PC-9 (cell line): ENCODE results near the gene MRGPRX2. TPM values are rescaled to one million over a fixed set of nuclear protein-coding genes. Genes with fewer than 3 reads are reported as not detected.

ENCODE experiments used
- BruUV-seq: library from RNA; stranded (reverse); fragments of 400-500 nt; replicated peaks from 2 replicates; lab custom pipeline; 2021; lab: Mats Ljungman, UMichigan
- CTCF ChIA-PET: fragments of 300-600 bp; sonication (Branson Sonifier 250); formaldehyde crosslinking; loops from one replicate; lab custom pipeline; 2022; ENCODE audit warnings: antibody characterized with exemption; lab: Charles Lee
- POLR2A ChIA-PET: fragments of 300-600 bp; sonication (Branson Sonifier 250); formaldehyde crosslinking; loops from one replicate; lab custom pipeline; 2022; ENCODE audit warnings: antibody characterized with exemption; ENCODE audit not compliant: unreplicated experiment; lab: Charles Lee
- DNase-seq, 2 experiments: peaks; one replicate each; pipeline versions ENCODE4 v3.0.0 to v3.0.0-alpha.2; 2015 to 2022; ENCODE audit warnings: mixed read lengths in 1 of 2
- H2AFZ ChIP-seq: fragments of 200-600 bp; sonication (generic); 2 replicates; pipeline ENCODE4 v1.8.1; 2017; ENCODE audit warnings: antibody characterized with exemption
- H3F3A ChIP-seq: fragments of 200-600 bp; sonication (generic); 2 replicates; pipeline ENCODE4 v1.8.1; 2017; ENCODE audit warnings: antibody characterized with exemption, mild to moderate bottlenecking, low read depth; ENCODE audit not compliant: insufficient read depth
- H3K27ac ChIP-seq: fragments of 200-600 bp; sonication (generic); 2 replicates; pipeline ENCODE4 v1.6.1; 2016; ENCODE audit warnings: mixed run types
- H3K27me3 ChIP-seq: fragments of 200-600 bp; sonication (generic); 2 replicates; pipeline ENCODE4 v1.6.1; 2016; ENCODE audit warnings: low read depth, mixed run types; ENCODE audit not compliant: insufficient read depth
- H3K36me3 ChIP-seq: fragments of 200-600 bp; sonication (generic); 2 replicates; pipeline ENCODE4 v1.6.1; 2016; ENCODE audit warnings: low read depth, mixed run types
- H3K4me1 ChIP-seq: fragments of 200-600 bp; sonication (generic); replicated peaks from 2 replicates; pipeline ENCODE4 v1.6.1; 2016; ENCODE audit warnings: mixed run types; ENCODE audit not compliant: insufficient read depth
- H3K4me2 ChIP-seq: fragments of 200-600 bp; sonication (generic); 2 replicates; pipeline ENCODE4 v1.6.1; 2017; ENCODE audit warnings: mixed run types
- H3K4me3 ChIP-seq: fragments of 200-600 bp; sonication (generic); 2 replicates; pipeline ENCODE4 v1.6.1; 2016; ENCODE audit warnings: mixed run types
- H3K79me2 ChIP-seq: fragments of 200-600 bp; sonication (generic); 2 replicates; pipeline ENCODE4 v1.6.1; 2017; ENCODE audit warnings: low read depth, mixed run types
- H3K9me2 ChIP-seq: fragments of 200-600 bp; sonication (generic); 2 replicates; pipeline ENCODE4 v1.8.1; 2017; ENCODE audit warnings: mild to moderate bottlenecking; ENCODE audit not compliant: insufficient read depth
- H3K9me3 ChIP-seq: fragments of 200-600 bp; sonication (generic); 2 replicates; pipeline ENCODE4 v1.8.1; 2016; ENCODE audit warnings: low read depth; ENCODE audit not compliant: insufficient read depth
- H4K20me1 ChIP-seq: fragments of 200-600 bp; sonication (generic); 2 replicates; pipeline ENCODE4 v1.8.1; 2017; ENCODE audit not compliant: insufficient read depth
- EZH2 ChIP-seq: fragments of 200-600 bp; sonication (generic); IDR thresholded peaks from 2 replicates; pipeline ENCODE4 v1.8.0; 2017; ENCODE audit warnings: antibody characterized with exemption, low read depth
- intact Hi-C: fragments of 100-400 bp; cut with micrococcal nuclease; formaldehyde crosslinking; loops from one replicate; pipeline ENCODE4 v1.10.0; 2022; ENCODE audit not compliant: unreplicated experiment
- total RNA-seq: library from RNA; stranded (reverse); gene quantifications from 2 replicates; pipeline ENCODE4 v1.2.3, GENCODE V29; 2021
- TF ChIP-seq, protein P1 (sequence below): fragments of 200-600 bp; sonication (generic); conservative IDR thresholded peaks from 2 replicates; pipeline ENCODE4 v1.6.1; 2017; ENCODE audit warnings: mixed run types, antibody characterized with exemption, mild to moderate bottlenecking, moderate library complexity

The MRGPRX2 gene
- total RNA-seq, 1 experiment from 2014 or later: not detected

DNA sequence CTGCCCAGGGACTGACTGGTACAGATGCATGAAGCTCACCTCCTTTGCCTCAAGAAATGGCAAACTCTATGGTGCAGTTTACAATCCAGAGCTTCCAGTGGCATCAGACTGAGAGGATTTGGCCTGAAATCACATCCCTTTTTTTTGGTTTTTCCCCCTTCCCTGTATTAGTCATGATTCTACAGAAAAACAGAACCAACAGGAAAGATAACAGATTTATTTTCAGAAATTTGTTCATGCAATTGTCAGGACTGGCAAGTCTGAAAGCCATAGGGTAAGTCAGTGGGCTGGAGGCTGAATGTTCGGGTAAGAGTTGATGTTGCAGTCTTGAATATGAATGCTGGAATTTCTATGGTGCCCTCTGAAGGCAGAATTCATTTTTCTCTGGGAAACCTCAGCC is 44.5 kb upstream of the MRGPRX2 start:
- H2AFZ ChIP-seq: no peak overlapping the region
- no peak overlapping the region for H3K4me3 ChIP-seq
- no peak overlapping the region for H3K4me2 ChIP-seq
- no peaks in the 10 kb centered on the region for H4K20me1 ChIP-seq
- no peaks in the 10 kb centered on the region for H3K36me3 ChIP-seq
- intact Hi-C loops: no loop called here
- H3K9me2 ChIP-seq: no peaks in the 10 kb centered on the region
- no peak for DNase-seq
- peaks cover 30% of the 10 kb centered on the region for H3F3A ChIP-seq
- ChIA-PET POLR2A (no interaction called here), CTCF (interaction anchor here (0.7 kb wide), 1 partner anchor 12 kb away, joined by 3 read pairs; no protein-coding TSS in a partner anchor)
- H3K79me2 ChIP-seq: no peaks in the 10 kb centered on the region
- H3K4me1 ChIP-seq: peaks cover 42% of the 10 kb centered on the region
- TF ChIP-seq, protein P1, sequence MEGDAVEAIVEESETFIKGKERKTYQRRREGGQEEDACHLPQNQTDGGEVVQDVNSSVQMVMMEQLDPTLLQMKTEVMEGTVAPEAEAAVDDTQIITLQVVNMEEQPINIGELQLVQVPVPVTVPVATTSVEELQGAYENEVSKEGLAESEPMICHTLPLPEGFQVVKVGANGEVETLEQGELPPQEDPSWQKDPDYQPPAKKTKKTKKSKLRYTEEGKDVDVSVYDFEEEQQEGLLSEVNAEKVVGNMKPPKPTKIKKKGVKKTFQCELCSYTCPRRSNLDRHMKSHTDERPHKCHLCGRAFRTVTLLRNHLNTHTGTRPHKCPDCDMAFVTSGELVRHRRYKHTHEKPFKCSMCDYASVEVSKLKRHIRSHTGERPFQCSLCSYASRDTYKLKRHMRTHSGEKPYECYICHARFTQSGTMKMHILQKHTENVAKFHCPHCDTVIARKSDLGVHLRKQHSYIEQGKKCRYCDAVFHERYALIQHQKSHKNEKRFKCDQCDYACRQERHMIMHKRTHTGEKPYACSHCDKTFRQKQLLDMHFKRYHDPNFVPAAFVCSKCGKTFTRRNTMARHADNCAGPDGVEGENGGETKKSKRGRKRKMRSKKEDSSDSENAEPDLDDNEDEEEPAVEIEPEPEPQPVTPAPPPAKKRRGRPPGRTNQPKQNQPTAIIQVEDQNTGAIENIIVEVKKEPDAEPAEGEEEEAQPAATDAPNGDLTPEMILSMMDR: no peak
- no peak for TF ChIP-seq EZH2
- no peak overlapping the region for H3K27ac ChIP-seq
- BruUV-seq: no TSS peak
- H3K27me3 ChIP-seq: no peaks in the 10 kb centered on the region
- peaks cover 12% of the 10 kb centered on the region; the same call in 1 of the 2 replicates for H3K9me3 ChIP-seq

DNA sequence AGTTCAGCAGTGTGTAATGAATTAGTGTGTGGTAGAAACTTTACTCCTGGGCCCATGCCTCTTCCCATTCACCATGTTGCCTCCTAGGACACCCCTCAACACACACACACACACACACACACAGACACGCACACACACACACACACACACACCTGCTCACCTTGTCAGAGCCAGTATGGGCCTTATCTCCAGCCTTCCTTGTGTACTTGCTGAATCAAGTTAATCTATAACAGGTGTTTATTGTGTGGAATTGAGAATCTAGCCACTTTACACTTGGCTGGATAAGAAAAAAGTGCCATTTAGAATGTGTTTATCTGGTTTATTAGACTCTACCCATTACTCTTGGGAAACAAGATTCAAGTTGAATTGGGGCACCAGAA is 42.0 kb upstream of the MRGPRX2 start:
- DNase-seq: no peak
- H3K9me2 ChIP-seq: no peaks in the 10 kb centered on the region
- no peaks in the 10 kb centered on the region for H3K27me3 ChIP-seq
- TF ChIP-seq, protein P1: no peak
- no peak for TF ChIP-seq EZH2
- H3K4me2 ChIP-seq: peak overlapping the region; percentile 61
- peaks cover 25% of the 10 kb centered on the region for H3F3A ChIP-seq
- H3K4me1 ChIP-seq: peaks cover 36% of the 10 kb centered on the region
- no peak overlapping the region; the same call in 1 of the 2 replicates for H3K27ac ChIP-seq
- no TSS peak for BruUV-seq
- intact Hi-C loops: loop anchor here (1.0 to 2.0 kb wide), 4 partner anchors 8 to 24 kb away; partner anchors contain the start of gene ZDHHC13
- H3K9me3 ChIP-seq: peaks cover 13% of the 10 kb centered on the region; the same call in 1 of the 2 replicates
- H2AFZ ChIP-seq: no peak overlapping the region
- H3K4me3 ChIP-seq: no peak overlapping the region
- no peaks in the 10 kb centered on the region for H4K20me1 ChIP-seq
- ChIA-PET POLR2A (interaction anchor here (0.7 to 1.2 kb wide), 3 partner anchors 23 to 1029 kb away, joined by 5 to 11 read pairs (median 8); no protein-coding TSS in a partner anchor), CTCF (interaction anchor here (1.2 kb wide), 1 partner anchor 31 kb away, joined by 3 read pairs; no protein-coding TSS in a partner anchor)
- H3K36me3 ChIP-seq: no peaks in the 10 kb centered on the region
- H3K79me2 ChIP-seq: no peaks in the 10 kb centered on the region

DNA sequence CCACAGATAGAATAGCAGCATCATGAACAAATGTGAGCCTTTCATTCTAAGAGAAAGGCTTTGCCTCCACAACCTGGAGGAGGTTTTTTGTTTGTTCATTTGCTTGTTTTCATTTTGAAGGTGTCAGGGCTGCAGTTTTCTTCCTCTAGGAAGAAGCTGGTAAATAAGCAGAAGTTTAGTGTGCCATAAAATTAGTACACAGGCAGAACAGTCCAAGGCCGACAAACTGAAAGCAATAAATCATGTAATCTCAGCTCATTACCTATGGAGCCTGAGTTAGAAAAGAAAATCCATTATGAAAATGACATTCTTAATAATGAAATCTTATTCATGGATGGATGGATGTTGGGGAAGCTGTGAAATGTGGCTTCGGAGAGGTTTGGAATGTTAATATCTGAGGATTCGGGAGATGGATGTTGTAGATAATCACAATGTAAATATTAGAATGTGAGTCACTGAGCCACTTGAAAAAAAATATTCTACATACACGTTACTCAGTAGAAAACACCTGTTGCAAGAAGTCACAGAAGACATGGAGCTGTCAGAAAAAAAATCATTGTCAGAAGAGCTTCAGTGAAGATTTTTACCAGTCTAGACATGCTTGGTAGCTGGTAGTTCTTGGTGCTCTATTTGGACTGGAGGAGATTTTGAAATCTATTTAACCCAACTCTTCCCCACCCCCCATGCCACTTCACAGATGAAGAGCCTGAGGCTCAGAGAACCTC is 41.4 kb upstream of the MRGPRX2 start:
- TF ChIP-seq, protein P1: no peak
- no peak for TF ChIP-seq EZH2
- ChIA-PET POLR2A (interaction anchor here (0.7 to 1.2 kb wide), 3 partner anchors 22 to 1028 kb away, joined by 5 to 11 read pairs (median 8); no protein-coding TSS in a partner anchor), CTCF (interaction anchor here (0.6 to 1.2 kb wide), 2 partner anchors 30 to 134 kb away, joined by 3 read pairs; no protein-coding TSS in a partner anchor)
- H3K4me1 ChIP-seq: peaks cover 36% of the 10 kb centered on the region
- no peaks in the 10 kb centered on the region for H3K27me3 ChIP-seq
- H3K36me3 ChIP-seq: no peaks in the 10 kb centered on the region
- peaks cover 13% of the 10 kb centered on the region; the same call in 1 of the 2 replicates for H3K9me3 ChIP-seq
- no peak overlapping the region for H2AFZ ChIP-seq
- BruUV-seq: no TSS peak
- peak overlapping the region; percentile 61 for H3K4me2 ChIP-seq
- DNase-seq: peak in 1 of 2 experiments; percentile 97
- H3K4me3 ChIP-seq: peak overlapping the region; percentile 31; the same call in 1 of the 2 replicates
- no peaks in the 10 kb centered on the region for H3K79me2 ChIP-seq
- H3K9me2 ChIP-seq: no peaks in the 10 kb centered on the region
- intact Hi-C loops: loop anchor here (1.0 to 2.0 kb wide), 4 partner anchors 8 to 23 kb away; partner anchors contain the start of gene ZDHHC13
- peak overlapping the region; percentile 43 for H3K27ac ChIP-seq
- H3F3A ChIP-seq: peaks cover 25% of the 10 kb centered on the region
- H4K20me1 ChIP-seq: no peaks in the 10 kb centered on the region
